Activated naive CD8-positive, alpha-beta T cell treated with anti-CD3 and anti-CD28 coated beads, Interleukin-2, amount 50 U/mL, for 24 hours (primary cell): Measurements from ENCODE around the gene CORO2A.

Experiments
- ATAC-seq: fragments of 150-1000 bp; cut with Tn5 transposase; one replicate; pipeline ENCODE4 v1.10.0; 2021
- DNase-seq: peaks from one replicate; pipeline ENCODE4 v3.0.0; 2021
- H3K27ac Mint-ChIP-seq: one replicate; pipeline ENCODE4 v1.8.0; 2021; ENCODE audit warnings: mild to moderate bottlenecking, mixed read lengths
- H3K27me3 Mint-ChIP-seq: one replicate; pipeline ENCODE4 v1.8.0; 2021; ENCODE audit warnings: mixed read lengths
- H3K36me3 Mint-ChIP-seq: one replicate; pipeline ENCODE4 v1.8.0; 2021; ENCODE audit warnings: low read depth, mixed read lengths
- H3K4me1 Mint-ChIP-seq: one replicate; pipeline ENCODE4 v1.8.0; 2021; ENCODE audit warnings: mixed read lengths
- H3K4me3 Mint-ChIP-seq: one replicate; pipeline ENCODE4 v1.8.0; 2021; ENCODE audit warnings: mild to moderate bottlenecking, moderate library complexity, mixed read lengths
- H3K9me3 Mint-ChIP-seq: one replicate; pipeline ENCODE4 v1.8.0; 2021; ENCODE audit warnings: mixed read lengths

The CORO2A gene

GRCh38 chr9:98210435-98210834, 18.0 kb upstream of the CORO2A start:
- H3K27me3 Mint-ChIP-seq = no peaks in the 10 kb centered on the region
- H3K4me3 Mint-ChIP-seq = no peak overlapping the region
- no peak overlapping the region for H3K27ac Mint-ChIP-seq
- no peak for DNase-seq
- no peaks in the 10 kb centered on the region for H3K4me1 Mint-ChIP-seq
- no peak for ATAC-seq
- H3K9me3 Mint-ChIP-seq = no peaks in the 10 kb centered on the region
- no peaks in the 10 kb centered on the region for H3K36me3 Mint-ChIP-seq

GRCh38 chr9:98209530-98209929, 17.1 kb upstream of the CORO2A start:
- ATAC-seq = no peak
- DNase-seq = no peak
- Mint-ChIP-seq H3K9me3 (no peaks in the 10 kb centered on the region), H3K36me3 (no peaks in the 10 kb centered on the region), H3K27me3 (no peaks in the 10 kb centered on the region), H3K27ac (no peak overlapping the region), H3K4me1 (no peaks in the 10 kb centered on the region), H3K4me3 (no peak overlapping the region)

GRCh38 chr9:98208635-98209034, 16.2 kb upstream of the CORO2A start:
- Mint-ChIP-seq H3K27ac (no peak overlapping the region), H3K27me3 (no peaks in the 10 kb centered on the region), H3K36me3 (no peaks in the 10 kb centered on the region), H3K4me1 (no peaks in the 10 kb centered on the region), H3K9me3 (no peaks in the 10 kb centered on the region), H3K4me3 (no peak overlapping the region)
- DNase-seq (no peak), ATAC-seq (no peak)

GRCh38 chr9:98207606-98208005, 15.2 kb upstream of the CORO2A start:
- no peaks in the 10 kb centered on the region for H3K36me3 Mint-ChIP-seq
- H3K9me3 Mint-ChIP-seq = no peaks in the 10 kb centered on the region
- no peaks in the 10 kb centered on the region for H3K4me1 Mint-ChIP-seq
- no peak for DNase-seq
- no peaks in the 10 kb centered on the region for H3K27me3 Mint-ChIP-seq
- no peak overlapping the region for H3K4me3 Mint-ChIP-seq
- H3K27ac Mint-ChIP-seq = no peak overlapping the region
- no peak for ATAC-seq

GRCh38 chr9:98206754-98207153, 14.3 kb upstream of the CORO2A start:
- Mint-ChIP-seq H3K36me3 (no peaks in the 10 kb centered on the region), H3K4me3 (no peak overlapping the region), H3K27me3 (no peaks in the 10 kb centered on the region), H3K4me1 (no peaks in the 10 kb centered on the region), H3K27ac (no peak overlapping the region), H3K9me3 (no peaks in the 10 kb centered on the region)
- DNase-seq (no peak), ATAC-seq (no peak)

GRCh38 chr9:98204692-98205091, 12.3 kb upstream of the CORO2A start:
- Mint-ChIP-seq H3K27me3 (no peaks in the 10 kb centered on the region), H3K4me1 (no peaks in the 10 kb centered on the region), H3K9me3 (no peaks in the 10 kb centered on the region), H3K27ac (peak overlapping the region; percentile 4), H3K36me3 (no peaks in the 10 kb centered on the region), H3K4me3 (no peak overlapping the region)
- DNase-seq = no peak
- ATAC-seq = no peak

- Mint-ChIP-seq H3K9me3 (no peaks in the 10 kb centered on the region), H3K4me1 (no peaks in the 10 kb centered on the region), H3K36me3 (no peaks in the 10 kb centered on the region), H3K27ac (no peak overlapping the region), H3K27me3 (no peaks in the 10 kb centered on the region), H3K4me3 (no peak overlapping the region)
- DNase-seq (no peak), ATAC-seq (no peak)
These were observed 10.7 kb upstream of the CORO2A start for GRCh38 chr9:98203153-98203552.

GRCh38 chr9:98202252-98202651, 9.8 kb upstream of the CORO2A start:
- no peak for ATAC-seq
- no peak overlapping the region for H3K4me3 Mint-ChIP-seq
- H3K9me3 Mint-ChIP-seq = no peaks in the 10 kb centered on the region
- no peaks in the 10 kb centered on the region for H3K27me3 Mint-ChIP-seq
- no peaks in the 10 kb centered on the region for H3K36me3 Mint-ChIP-seq
- no peak for DNase-seq
- no peak overlapping the region for H3K27ac Mint-ChIP-seq
- no peaks in the 10 kb centered on the region for H3K4me1 Mint-ChIP-seq

- Mint-ChIP-seq H3K27me3 (no peaks in the 10 kb centered on the region), H3K4me1 (no peaks in the 10 kb centered on the region)
- DNase-seq = no peak
These were observed 9.3 kb upstream of the CORO2A start for GRCh38 chr9:98201749-98202148.

GRCh38 chr9:98201102-98201501, 8.7 kb upstream of the CORO2A start:
- Mint-ChIP-seq H3K36me3 (no peaks in the 10 kb centered on the region), H3K4me1 (no peaks in the 10 kb centered on the region), H3K27ac (no peak overlapping the region), H3K4me3 (no peak overlapping the region), H3K9me3 (no peaks in the 10 kb centered on the region), H3K27me3 (no peaks in the 10 kb centered on the region)
- DNase-seq = no peak
- ATAC-seq = peak; percentile 5

More at GRCh38 chr9:98201749-98202148, 9.3 kb upstream of the CORO2A start:
- no peaks in the 10 kb centered on the region for H3K9me3 Mint-ChIP-seq
- no peak overlapping the region for H3K27ac Mint-ChIP-seq
- H3K4me3 Mint-ChIP-seq = no peak overlapping the region
- H3K36me3 Mint-ChIP-seq = no peaks in the 10 kb centered on the region
- ATAC-seq = no peak

GRCh38 chr9:98199388-98200033, 7.1 kb upstream of the CORO2A start:
- Mint-ChIP-seq H3K27ac (no peak overlapping the region), H3K4me1 (no peaks in the 10 kb centered on the region), H3K4me3 (no peak overlapping the region), H3K9me3 (no peaks in the 10 kb centered on the region), H3K36me3 (no peaks in the 10 kb centered on the region), H3K27me3 (no peaks in the 10 kb centered on the region)
- no peak for ATAC-seq
- no peak for DNase-seq

GRCh38 chr9:98195671-98196070, 3.2 kb upstream of the CORO2A start:
- Mint-ChIP-seq H3K9me3 (no peaks in the 10 kb centered on the region), H3K27me3 (no peaks in the 10 kb centered on the region), H3K4me3 (no peak overlapping the region), H3K36me3 (no peaks in the 10 kb centered on the region), H3K4me1 (peaks cover 9% of the 10 kb centered on the region), H3K27ac (no peak overlapping the region)
- ATAC-seq = no peak
- no peak for DNase-seq

- Mint-ChIP-seq H3K9me3 (no peaks in the 10 kb centered on the region), H3K27me3 (no peaks in the 10 kb centered on the region), H3K4me1 (peaks cover 24% of the 10 kb centered on the region), H3K27ac (no peak overlapping the region), H3K4me3 (peak overlapping the region; percentile 79), H3K36me3 (no peaks in the 10 kb centered on the region)
- ATAC-seq = no peak
- no peak for DNase-seq
These were observed 1.0 kb upstream of the CORO2A start for GRCh38 chr9:98193336-98193944.

- H3K9me3 Mint-ChIP-seq = no peaks in the 10 kb centered on the region
- no peaks in the 10 kb centered on the region for H3K27me3 Mint-ChIP-seq
- DNase-seq = peak; percentile 27
- H3K4me3 Mint-ChIP-seq = peak overlapping the region; percentile 78
- H3K36me3 Mint-ChIP-seq = no peaks in the 10 kb centered on the region
- H3K4me1 Mint-ChIP-seq = peaks cover 24% of the 10 kb centered on the region
- H3K27ac Mint-ChIP-seq = peak overlapping the region; percentile 31
- peak; percentile 12 for ATAC-seq
These were observed 550 bp downstream of the CORO2A start for GRCh38 chr9:98191671-98192502.

- Mint-ChIP-seq H3K9me3 (no peaks in the 10 kb centered on the region), H3K4me1 (peaks cover 24% of the 10 kb centered on the region), H3K4me3 (peak overlapping the region; percentile 78), H3K27me3 (no peaks in the 10 kb centered on the region), H3K27ac (no peak overlapping the region), H3K36me3 (no peaks in the 10 kb centered on the region)
- DNase-seq (no peak), ATAC-seq (no peak)
These were observed 1.2 kb downstream of the CORO2A start for GRCh38 chr9:98191181-98191608.
